GM18870 (cell line): ENCODE results near the gene OR10A3.

Source experiments
- ATAC-seq: cut with Tn5 transposase; IDR thresholded peaks from one replicate; pipeline ENCODE4 v1.9.1; 2021; ENCODE audit warnings: moderate library complexity; ENCODE audit not compliant: unreplicated experiment

Gene OR10A3

DNA sequence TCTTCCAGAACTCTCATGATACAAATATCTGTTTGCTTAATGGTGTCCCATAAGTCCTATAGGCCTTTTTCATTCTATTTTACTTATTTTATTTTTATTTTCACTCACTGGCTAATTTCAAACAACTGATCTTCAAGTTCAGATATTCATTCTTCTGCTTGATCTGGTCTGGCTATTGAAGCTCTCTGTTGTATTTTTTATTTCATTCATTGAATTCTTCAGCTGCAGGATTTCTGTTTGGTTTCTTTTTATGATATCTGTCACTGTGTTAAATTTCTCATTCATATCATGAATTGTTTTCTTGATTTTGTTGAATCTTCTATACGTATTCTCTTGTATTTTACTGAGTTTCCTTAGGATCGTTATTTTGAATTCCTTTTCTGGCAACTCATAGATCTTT, 2.6 kb upstream of the OR10A3 start:
- no peak for ATAC-seq

DNA sequence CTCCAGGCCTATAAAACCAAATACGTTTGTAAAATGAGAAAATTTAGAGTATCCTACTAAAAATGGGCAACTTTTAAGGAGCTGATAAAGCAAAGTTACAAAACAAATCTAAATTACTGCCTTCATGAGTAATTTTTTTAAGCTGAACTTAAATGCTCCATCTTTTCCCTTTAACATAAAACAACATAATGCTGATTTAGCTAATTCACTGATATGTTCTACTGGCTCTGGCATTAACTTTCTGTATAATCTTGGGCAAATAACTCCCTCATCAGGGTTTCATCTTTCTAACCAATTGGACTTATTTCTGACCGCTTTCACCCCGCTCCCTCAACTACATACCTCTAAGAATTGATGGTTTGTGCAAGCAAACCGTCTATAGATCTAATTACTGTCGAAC, 362 bp downstream of the OR10A3 start:
- ATAC-seq, result no peak

DNA sequence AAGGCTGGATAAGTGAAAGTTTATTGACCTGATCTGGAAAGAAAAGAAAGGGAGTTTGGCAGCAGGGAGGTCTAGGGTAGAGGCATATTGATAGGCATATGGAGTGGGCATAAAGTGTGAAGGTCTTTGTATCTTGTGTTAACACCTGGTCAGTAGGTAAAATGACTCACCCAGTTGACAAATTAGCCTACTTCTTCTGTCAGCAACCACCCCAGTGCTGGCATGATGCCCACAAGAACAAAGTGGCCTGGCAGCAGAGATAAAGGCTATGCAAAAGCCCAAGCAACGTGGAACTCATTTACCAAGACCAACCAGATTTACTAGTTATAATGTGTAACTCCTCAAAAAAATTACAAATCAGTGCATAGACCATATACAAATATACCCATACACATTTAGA, 4.9 kb downstream of the OR10A3 start:
- ATAC-seq, result no peak

DNA sequence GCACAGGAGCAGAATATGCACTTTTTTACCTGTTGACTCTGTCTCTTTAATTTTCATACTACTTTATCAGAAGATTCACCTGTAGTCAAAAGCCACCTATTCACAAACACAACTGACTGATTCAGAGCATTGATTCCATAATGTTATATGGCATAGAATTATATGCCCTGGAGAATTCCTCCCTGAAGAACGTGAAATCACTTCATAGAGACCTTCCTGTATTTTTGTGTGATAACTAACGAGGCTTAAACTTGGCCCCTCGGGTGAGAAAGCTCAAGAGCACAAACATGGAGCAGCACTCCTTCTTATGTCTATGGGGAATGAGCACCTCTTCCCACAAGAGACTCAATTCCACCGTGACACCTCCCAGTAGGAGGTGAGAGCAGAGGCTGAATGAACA, 10.3 kb downstream of the OR10A3 start, which contains the start of gene OR10A6:
Gene OR10A6 (minus strand): TSS at position 101 of the 400 bp plus-strand sequence. CDS start 2,606 bp downstream, outside the sequence.
- no peak for ATAC-seq

DNA sequence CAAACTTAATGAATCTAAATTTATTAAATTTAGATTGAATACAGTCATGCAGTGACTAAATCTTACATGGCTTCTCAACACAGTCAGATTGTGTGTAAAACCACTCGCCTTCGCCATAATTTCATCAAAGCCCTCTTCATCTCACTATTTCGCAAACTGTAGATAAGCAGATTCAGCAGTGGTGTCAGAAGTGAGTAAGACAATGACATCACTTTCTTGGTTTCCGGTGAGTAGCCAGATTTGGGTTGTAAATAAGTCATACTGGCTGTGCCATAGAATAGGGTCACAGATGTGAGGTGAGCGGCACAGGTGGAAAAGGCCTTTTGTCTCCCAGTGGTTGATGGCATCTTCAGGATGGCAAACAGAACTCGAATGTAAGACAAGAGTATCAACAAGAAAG, 13.9 kb downstream of the OR10A3 start:
- no peak for ATAC-seq

DNA sequence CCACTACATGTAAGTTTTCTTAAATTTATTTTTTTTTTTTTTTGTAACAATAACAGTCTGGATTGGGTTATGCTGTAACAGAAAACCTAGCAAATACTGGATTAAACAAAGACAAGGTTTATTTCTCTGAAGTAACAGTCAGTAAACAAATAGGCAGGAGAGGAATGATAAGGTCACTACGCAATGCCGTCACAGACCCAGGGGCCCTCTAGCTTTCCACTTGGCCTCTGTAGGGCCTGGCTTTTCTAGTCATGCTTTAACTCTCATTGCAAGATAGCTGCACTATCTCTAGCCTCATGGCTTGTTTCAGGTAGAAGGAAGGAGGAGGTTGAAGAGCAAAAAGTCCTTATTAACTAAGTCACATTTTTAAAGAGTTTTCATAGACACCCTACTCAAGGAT, 17.0 kb downstream of the OR10A3 start:
- no peak for ATAC-seq

DNA sequence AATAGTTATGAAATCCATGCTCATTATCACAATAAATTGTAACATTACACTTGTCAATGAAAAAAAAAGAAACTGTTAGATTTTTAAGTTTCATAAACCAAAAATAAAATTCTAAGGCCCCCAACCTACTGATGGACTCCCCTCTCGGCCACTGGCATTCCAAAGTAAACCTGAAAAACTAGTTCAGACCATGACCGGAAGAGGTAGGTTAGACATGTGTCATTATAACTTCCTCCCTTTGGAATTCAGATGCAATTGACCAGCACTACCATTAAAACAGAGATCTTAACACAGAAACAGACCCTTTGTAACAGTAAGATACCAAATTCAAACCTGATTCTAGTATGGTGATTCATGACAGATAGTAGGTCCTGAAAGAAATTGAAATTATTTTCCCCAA, 23.4 kb downstream of the OR10A3 start:
- ATAC-seq, result no peak

DNA sequence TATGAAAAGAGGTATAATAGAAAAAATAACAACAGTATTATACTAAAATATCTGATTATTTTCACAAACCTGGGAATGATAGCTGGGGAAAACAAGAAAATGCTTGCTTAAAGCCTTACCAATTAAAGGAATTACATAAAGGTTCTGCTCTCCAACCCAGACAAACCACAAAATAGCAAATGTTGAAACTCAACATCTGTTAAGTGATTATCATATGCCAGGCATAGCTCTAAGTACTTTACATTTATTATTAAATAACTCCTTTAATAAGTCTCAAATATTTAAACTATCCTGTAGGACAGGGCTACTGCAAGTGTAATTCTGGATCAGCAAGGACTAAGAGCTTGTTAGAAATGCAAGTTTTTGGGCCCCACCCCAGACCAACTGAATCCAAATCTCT, 30.5 kb downstream of the OR10A3 start:
- no peak for ATAC-seq

DNA sequence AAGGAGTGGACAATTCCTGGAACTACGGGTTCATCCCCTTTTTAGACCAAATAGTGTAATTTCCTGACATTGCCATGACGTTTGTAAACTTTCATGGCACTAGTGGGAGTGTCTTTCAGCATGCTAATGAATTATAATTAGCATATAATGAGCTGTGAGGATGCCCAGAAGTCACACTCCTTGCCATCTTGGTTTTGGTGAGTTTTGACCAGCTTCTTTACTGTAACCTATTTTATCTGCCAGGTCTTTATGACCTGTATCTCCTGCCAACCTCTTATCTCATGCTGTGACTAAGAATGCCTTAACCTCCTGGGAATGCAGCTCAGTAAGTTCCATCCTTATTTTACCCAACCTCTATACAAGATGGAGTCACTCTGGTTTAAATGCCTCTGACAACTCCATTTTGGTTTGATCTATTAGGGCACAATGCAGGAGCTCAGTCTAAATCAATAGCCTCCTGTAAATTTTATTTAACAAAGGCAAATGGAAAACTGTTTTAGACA, 31.2 kb downstream of the OR10A3 start:
- no peak for ATAC-seq

DNA sequence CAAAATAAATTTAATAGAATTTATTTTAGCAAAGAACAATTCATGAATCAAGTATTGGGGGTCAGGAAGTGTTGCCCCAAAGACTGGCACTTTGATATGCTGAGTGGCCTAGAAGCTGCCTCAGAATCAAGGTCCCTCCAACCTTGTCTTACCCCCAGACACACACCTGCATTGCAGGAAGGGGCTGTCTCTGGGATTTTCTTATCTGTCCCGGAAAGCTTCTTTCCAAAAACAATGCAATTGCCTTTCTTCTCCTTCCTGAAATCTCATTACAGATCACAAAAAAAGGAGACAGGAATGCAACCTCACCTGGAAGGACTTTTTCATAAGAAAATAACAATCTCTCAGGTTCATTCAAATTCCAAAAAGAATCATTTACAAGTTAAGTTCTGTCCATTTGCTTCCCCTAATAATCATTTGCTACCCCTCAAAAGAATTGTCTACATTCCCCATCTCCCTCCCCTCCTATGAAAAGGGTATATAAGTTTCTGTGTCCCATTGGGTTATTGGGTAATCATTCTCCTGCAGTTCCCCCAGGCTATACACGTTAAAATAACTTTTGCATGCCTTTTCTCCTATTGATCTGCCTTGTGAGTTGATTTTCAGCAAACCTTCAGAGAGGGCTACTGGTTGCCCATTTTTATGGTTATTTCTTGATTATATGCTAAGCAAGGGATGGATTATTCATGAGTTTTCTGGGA, 31.8 kb downstream of the OR10A3 start:
- no peak for ATAC-seq

DNA sequence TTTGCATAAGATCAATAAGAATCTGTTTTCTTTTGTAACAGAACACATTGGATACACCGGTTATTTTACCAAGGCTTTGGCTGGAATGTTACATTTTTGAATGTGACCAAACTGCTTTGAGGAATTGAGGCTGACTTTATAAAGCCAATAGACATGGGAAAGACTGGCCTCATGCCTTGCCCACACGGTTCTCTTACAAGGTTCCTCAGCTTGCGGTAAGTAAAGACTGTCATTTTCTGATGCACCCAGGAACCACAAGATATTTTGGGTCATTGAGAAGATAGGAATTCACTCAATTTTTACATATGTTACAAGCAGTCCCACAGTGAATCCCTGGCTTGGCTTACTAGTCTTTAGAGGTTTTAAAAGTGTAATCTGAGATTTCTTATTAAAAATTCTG, 34.4 kb downstream of the OR10A3 start:
- ATAC-seq, result no peak

DNA sequence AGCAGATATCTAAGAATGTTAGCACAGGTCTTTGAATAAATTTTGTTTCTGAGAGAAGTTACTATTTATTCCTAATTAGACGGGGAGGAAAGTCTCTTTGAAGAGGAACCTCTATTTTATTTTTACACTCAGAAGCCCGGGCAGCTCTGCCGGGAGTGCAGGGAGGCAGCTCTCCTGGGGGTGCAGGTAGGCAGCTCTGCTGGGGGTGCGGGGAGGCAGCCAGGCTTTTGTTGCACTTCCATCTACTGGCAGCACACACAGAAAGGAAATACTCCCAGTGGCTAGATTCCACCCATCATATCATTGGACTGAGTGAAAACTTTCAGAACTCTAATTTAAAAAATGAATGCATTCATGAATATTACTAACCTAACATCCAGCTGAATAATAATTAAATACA, 35.0 kb downstream of the OR10A3 start:
- no peak for ATAC-seq

DNA sequence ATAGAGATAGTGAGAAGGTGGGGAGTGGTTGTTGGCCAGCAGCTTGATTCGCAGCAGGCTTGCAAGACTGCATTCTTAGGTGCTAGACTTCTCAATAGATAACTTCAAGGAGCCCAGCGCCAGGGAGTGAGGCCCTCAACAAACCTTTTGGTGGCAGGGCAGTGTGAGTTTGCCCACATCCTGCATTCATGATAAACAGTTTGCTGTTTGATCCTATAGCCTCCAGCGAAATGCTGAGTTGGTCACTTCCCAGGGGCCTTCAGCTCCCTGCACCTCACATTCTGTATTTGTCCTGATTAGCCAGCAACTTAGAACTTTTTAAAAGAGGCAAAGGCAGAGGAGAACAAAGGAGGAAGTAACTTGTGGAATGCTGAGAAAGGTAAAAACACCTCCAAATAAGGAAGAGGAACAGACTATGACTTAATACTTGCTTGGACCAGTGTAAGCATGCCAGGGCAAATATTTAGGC, 35.5 kb downstream of the OR10A3 start:
- ATAC-seq, result no peak

DNA sequence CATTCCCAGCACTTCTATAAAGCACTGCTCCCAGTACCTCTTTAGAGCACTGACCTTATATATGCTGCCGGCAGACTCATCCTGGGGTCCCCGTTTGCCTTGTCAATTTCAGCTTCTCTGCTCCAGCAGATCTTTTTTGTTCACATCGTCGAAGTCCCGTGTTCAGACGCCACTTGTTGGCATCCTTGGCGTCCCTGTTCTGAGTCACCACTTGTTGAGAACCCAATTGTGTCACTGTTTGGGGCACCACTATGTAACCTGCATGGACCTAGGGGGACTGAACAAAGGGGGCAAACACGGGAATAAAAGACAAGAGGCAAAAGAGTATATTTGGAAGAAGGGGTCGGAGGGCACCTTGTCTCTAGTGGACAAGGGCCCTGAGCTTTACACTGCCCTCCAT, 36.0 kb downstream of the OR10A3 start:
- no peak for ATAC-seq

DNA sequence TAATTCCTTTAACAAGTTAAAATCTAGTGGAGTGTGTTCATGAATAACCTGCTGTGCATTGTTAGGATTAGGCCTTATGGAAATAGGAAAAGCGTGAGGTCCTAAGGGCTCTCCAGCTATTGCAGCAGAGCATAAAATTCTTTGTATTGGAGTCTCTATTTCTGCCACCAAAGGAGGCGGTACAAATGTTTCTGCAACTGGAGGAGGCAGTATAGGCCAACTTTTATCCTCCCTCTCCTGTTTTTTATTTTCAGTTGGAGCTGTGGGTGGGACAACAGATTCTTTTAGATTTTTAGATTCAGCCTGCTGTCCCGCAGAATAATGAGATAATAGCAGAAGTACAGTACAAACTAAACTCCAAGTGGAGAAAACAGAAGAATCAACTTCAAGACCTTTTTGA, 36.6 kb downstream of the OR10A3 start:
- no peak for ATAC-seq

DNA sequence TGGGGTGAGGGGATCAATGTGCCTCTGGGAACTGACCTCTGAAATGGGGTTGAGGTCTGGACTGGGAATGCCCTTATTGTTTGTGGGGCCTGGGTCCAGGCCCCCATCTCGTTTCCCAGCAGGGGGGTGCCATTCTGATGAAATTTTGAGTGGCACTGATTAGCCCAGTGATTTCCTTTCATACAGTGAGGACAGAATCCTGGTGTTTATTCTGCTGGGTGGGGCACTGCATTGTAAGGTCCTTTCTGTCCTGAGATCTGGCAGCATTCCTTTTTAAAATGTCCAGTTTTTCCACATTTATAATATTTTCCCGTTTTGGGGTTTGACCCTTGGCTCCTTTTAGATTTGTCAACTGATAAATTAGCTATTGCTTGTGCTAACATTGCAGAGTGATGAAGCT, 37.6 kb downstream of the OR10A3 start:
- ATAC-seq, result no peak

DNA sequence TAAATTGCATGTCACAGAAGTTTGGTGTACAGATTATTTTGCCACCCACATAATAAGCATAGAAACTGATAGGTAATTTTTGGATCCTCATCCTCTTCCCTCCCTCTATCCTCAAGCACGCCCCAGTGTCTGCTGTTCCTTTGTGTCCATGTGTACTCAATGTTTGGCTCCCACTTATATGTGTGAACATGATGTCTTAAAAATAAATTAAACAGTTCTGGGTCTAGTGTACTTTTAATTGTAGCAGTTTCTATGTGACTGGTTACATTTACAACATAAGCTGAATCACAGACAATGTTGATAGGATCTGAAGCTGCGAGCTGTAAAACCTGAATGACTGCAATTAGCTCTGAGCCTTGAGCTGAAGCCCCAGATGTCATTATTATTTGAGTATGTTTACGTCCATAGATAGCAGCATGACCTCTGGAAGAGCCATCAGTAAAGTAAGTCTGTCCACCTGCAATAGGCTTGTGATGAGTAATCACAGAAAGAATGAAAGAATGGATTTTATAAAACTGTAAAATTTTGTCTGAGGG, 40.1 kb downstream of the OR10A3 start:
- ATAC-seq, result no peak

DNA sequence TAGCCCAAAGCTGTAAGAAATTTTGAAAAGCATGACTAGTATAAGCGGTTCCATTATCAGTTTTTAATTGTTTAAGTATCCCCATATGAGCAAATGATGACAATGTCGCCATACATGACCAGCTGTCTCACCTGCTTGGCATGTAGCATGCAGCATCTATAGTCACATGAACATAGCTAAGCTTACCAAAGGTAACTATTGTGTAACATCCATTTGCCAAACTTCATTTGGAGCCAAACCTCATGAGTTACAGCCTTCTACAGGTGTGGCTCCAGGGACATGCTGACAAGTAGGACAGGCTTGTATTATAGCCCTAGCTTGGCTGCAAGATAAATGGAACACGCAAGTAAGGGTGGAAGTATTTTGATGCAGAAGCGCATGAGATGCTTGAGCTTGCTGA, 40.8 kb downstream of the OR10A3 start:
- ATAC-seq, result no peak

DNA sequence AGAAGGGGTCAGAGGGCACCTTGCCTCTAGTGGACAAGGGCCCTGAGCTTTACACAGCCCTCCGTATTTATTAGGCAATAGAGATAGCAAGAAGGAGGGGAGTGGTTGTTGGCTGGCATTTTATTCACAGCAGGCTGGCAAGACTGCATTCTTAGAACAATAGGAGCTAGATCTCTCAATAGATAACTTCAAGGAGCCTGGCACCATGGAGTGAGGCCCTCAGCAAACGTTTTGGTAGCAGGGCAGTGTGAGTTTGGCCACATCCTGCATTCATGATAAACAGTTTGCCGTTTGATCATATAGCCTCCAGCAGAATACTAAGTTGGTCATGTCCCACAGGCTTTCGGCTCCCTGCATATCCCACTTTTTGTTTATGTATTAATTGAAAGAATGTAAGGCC, 42.1 kb downstream of the OR10A3 start:
- no peak for ATAC-seq

DNA sequence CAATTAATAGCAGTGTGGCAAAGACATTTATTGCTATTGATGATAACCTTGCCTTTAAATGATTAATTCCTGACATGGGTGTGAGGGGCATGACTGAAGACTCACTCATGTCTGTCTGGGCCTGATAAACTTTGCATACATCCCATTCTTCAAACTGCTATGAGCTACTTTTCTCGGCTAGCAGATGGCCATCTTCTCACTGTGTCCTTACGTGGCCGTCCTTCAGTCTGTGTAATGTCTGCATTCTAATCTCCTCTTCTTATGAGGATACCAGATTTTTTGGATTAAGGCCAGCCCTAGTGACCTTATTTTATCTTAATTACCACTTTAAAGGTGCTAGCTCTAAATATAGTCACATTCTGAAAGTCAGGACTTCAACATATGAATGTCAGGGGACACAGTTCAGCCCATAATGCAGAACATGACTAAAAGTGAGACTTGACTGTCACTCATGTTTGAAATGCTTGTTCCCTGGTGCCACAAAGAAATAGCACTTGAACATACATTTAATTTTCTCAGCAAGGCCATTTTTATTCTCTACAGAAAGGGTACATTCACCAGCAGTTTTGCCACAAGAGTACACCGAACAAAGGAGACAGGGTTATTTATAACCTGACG, 42.7 kb downstream of the OR10A3 start:
- no peak for ATAC-seq

DNA sequence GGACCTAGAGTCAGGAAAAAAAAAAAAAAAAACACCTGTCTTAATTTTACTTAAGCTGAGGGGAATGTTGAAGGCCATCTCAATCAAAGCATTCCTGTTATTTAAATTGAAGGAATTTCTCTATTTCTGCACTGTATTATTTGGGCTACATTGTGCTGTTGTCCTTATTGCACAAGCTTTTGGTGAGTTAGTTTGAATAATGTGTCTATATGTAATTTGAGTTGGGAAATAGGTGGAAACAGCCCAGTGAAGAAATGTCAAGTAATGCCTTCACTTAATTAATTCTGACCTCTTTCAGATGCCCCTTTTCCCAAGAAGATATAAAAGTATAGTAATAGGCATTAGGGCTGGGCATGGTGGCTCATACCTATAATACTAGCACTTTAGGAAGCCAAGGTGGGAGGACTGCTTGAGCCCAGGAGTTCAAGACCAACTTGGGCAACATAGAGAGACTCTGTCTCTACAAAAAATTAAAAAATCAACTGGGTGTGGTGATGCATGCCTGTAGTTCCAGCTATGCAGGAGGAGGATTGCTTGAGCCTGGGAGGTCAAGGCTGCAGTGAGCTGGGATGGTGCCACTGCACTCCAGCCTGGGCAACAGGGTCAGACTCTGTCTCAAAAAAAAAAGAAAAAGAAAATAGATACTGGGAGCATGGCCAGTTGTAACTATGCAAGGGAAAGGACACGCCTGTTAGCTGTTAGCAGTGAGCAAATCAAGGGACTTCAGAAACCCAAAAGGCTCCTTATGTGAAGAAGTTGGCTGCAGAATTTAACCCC, 45.3 kb downstream of the OR10A3 start:
- ATAC-seq, result no peak

DNA sequence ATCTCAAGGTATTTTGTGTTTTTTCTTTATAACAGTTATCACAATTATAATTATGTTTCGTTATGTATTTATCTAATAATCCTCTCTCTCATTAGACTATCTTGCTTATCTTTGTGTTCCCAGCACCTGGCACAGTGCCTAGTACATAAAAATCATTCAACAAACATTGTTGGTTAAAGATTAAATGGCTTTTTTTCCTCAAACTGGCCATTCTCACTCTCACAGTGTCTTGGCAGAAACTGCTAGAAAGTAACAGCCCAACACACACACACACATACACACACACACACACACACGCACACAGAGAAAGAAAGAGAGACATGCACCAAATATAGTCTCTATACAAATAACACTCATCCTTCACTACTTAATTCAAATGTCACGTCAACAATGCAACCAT, 47.3 kb downstream of the OR10A3 start:
- no peak for ATAC-seq
